Measurements from ENCODE around the gene SLC12A3. TPM values are rescaled to one million over a fixed set of nuclear protein-coding genes. Genes with fewer than 3 reads are reported as not detected.

The SLC12A3 gene, protein sequence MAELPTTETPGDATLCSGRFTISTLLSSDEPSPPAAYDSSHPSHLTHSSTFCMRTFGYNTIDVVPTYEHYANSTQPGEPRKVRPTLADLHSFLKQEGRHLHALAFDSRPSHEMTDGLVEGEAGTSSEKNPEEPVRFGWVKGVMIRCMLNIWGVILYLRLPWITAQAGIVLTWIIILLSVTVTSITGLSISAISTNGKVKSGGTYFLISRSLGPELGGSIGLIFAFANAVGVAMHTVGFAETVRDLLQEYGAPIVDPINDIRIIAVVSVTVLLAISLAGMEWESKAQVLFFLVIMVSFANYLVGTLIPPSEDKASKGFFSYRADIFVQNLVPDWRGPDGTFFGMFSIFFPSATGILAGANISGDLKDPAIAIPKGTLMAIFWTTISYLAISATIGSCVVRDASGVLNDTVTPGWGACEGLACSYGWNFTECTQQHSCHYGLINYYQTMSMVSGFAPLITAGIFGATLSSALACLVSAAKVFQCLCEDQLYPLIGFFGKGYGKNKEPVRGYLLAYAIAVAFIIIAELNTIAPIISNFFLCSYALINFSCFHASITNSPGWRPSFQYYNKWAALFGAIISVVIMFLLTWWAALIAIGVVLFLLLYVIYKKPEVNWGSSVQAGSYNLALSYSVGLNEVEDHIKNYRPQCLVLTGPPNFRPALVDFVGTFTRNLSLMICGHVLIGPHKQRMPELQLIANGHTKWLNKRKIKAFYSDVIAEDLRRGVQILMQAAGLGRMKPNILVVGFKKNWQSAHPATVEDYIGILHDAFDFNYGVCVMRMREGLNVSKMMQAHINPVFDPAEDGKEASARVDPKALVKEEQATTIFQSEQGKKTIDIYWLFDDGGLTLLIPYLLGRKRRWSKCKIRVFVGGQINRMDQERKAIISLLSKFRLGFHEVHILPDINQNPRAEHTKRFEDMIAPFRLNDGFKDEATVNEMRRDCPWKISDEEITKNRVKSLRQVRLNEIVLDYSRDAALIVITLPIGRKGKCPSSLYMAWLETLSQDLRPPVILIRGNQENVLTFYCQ
- polyA plus RNA-seq (2014; cell fraction: cytosol; rRNA removed) = 0.13 and 0.48 TPM in 2 replicates
- 0.79 and 0.84 TPM in 2 replicates for polyA plus RNA-seq (2014; cell fraction: nucleus; rRNA removed)

DNA sequence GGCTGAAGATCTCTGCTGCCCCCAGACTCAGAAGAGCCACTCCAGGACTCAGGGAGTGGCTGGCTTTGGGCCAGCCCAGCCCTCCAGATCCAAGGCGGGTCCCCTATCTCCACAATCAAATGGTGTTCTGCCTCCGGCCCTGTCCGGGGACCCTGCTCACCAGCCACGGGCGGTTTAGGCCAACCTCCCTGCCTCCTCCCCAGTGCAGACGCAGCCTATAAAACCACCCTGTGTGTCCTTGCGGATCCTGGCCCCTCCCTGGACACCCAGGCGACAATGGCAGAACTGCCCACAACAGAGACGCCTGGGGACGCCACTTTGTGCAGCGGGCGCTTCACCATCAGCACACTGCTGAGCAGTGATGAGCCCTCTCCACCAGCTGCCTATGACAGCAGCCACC is at the start of gene SLC12A3:
Gene SLC12A3 (plus strand): TSS at position 248 of the 400 bp plus-strand sequence. CDS start 29 bp downstream, at position 277.
- DNase-seq (ENCODE audit: low spot score) = peak; percentile 48

DNA sequence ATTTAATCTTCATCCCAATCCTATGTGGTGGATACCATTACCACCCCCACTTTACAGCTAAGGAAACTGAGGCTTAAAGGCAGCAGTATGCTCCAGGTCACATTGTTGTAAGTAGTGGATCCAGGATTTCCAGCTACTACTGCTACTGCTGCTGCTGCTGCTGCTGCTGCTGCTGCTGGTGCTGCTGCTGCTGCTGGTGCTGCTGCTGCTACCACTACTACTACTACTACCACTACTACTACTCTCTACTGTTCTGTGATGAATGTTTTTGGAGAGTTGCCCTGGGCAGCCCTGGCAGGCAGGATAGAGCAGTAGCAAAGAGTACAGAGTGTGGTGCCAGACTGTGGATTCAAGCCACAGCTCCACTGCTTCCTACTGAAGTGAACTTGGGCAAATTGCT is 49.3 kb upstream of the SLC12A3 start:
- no peak for DNase-seq (ENCODE audit: low spot score)

DNA sequence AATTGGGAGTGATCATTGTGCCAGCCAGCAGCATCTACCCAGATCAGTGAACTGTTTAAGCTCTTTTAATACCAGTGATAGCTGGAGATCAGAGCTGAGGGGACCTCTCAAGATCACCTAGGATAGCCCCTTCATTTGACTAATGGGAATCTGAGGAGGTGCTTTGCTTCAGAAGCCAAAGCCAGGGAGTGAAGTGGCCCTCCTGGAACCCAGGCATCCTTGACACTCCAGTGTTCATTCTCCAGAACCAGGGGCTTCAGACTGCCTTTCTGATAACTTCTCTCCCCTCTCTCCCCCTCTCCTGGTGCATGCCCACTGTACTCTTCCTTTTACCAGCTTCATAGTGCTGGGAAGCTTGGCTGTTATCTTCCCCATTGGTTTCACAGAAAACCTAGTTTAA is 48.0 kb upstream of the SLC12A3 start:
- no peak for DNase-seq (ENCODE audit: low spot score)

DNA sequence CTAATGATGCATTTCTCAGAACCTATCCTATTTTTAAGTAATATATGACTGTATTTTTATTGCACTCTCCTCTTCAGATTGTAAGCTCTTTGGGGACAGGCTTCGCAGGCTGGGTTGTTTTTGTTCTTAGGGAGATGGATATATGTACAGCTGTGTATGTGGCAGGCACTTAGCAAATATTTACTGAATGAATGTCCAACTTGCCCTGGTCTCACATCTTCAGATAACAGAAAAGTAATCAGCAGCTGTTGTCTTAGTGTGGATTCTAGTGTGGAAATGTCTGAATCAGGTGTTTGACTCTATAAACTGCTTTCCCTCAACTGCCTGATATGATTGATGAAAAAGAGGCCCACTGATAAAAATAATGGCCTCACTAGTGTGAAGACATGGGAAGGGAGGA is 47.1 kb upstream of the SLC12A3 start:
- DNase-seq (ENCODE audit: low spot score) = no peak

DNA sequence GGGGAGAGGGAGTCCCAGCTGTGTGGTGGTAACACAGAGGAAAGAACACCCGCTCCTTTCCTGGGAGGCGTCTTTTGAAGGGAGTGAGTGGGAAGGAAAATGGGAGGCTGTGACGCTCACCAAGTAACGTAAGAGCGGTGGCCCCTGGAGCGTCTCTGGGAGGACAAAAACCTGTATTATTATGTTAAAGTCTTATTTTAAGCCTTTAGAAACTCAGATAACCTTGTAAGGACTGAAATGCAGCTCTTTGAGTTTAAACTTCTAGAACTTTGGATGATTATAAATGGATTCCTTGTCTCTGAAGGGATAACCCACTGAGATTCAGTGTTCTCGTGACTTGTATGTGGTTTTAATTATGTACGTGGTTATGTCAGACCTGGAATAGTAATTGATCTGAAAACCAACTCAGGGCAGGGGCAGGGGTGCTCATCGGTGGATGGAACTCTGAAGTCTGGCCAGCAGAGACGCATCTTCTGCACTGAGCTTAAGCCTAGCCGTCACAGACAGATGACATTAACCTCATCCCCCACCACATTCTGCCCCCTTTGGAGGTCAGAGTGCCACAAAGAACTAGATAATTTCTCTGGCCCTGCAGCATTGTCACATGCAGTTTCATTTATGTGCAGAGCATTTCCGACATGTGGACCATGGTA is 41.8 kb upstream of the SLC12A3 start:
- DNase-seq (ENCODE audit: low spot score) = no peak

DNA sequence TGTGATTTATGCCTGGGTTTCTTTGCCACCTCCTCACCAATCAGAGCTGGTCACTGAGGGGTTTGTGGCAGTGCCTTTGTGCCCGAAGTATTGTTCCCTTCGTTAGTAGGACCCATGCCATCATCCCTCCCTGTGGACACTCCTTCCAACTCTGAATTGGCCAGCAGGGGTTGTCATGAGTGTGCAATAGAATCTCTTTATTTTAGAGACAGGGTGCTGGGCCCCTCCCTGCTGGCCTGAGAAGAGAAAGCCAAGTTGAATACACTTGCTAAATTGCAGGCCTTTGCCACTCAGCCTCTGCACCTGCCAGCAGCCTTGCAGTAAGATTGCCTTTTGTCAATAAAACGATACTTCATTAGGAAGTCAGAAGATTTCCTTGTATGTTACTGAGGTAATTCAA is 40.7 kb upstream of the SLC12A3 start:
- DNase-seq (ENCODE audit: low spot score) = no peak

DNA sequence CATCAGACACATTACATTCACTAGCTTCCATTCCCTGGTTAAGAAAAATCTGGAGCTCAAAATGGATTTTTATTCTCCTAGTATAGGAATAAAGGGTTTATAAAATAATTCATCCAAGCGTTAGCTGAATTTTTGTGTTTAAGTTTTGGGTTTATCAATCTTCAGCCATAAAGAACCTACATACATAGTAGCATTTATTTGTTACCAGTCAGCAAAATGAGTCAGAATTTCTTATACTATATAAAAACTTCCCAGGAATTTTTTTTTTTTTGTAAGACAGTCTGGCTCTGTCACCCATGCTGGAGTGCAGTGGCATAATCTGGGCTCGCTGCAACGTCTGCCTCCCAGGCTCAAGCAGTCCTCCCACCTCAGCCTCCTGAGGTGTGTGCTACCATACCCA is 40.2 kb upstream of the SLC12A3 start:
- no peak for DNase-seq (ENCODE audit: low spot score)

DNA sequence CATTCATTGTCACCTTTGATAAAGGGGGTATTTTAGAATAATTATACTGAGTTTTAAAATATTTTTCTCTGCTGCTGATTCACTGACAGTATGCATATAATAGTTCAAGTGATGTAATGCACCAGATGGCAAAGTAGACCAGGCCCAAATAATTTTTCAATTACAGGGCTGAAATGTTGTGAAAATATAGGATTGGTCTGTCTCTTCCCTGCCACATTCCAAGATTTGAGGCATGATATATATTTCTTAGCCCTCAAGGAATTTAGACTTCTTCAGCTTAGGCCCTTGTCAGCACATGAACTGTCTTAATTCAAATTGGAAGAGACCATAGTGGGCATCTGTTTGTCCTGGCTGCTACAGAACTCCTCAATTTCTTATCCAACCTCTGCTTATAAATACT is 39.2 kb upstream of the SLC12A3 start:
- DNase-seq (ENCODE audit: low spot score) = no peak

DNA sequence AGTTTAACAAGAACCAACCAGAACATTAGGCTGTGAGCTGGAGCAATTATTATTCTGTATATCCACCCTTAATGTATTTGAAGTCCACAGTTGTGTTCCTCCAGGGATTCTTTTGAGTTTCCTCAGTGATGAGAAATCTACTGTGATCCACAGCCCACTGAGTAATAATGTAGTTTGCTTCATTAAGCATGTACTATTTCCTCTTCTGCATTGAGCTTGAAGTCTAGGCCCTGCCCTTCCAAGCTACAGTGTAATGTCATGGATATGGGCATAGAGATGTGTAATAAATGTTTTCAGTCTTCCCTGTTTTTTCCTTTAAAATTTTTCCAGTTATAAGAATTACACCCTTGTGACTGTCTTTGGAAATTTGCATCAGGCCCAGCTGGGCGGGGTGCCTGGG is 36.4 kb upstream of the SLC12A3 start:
- DNase-seq (ENCODE audit: low spot score) = no peak

DNA sequence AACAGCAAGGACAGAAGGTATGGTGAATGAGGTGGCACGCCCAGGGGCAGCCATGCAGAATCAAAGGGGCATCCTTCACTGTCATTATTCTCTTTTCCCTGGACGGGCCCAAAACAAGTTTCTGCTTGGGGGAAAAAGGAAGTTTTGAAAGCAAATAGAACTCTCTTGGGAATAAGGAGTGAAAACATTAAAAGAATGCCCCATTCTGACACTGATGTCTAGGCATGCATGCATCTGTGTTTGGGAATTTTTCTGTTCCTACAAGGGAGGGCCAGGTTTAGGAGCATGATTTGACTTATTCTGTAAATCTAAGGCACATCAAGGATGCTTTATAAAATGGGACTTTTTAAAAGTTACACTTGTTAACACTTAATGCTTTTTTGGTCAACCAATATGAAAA is 34.3 kb upstream of the SLC12A3 start:
- DNase-seq (ENCODE audit: low spot score) = no peak

DNA sequence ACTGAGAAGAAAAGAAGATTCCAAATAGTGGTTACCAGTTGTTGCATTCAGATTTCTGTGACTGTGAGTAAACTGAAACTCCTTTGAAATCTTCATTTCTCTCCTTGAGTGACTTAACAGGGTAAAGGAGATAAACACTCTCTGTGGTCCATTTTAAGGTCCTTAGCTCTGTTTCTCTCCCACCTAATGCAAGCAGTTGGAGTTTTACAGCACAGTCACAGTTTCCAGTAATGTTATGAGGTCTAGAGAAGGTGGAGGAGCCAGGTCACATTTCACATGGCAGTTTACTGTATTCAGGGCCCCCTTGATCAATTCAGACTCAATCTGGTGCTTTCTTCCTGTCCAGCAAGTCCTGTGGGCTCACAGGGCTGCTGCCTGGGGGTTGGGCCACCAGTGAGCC is 32.2 kb upstream of the SLC12A3 start:
- no peak for DNase-seq (ENCODE audit: low spot score)

DNA sequence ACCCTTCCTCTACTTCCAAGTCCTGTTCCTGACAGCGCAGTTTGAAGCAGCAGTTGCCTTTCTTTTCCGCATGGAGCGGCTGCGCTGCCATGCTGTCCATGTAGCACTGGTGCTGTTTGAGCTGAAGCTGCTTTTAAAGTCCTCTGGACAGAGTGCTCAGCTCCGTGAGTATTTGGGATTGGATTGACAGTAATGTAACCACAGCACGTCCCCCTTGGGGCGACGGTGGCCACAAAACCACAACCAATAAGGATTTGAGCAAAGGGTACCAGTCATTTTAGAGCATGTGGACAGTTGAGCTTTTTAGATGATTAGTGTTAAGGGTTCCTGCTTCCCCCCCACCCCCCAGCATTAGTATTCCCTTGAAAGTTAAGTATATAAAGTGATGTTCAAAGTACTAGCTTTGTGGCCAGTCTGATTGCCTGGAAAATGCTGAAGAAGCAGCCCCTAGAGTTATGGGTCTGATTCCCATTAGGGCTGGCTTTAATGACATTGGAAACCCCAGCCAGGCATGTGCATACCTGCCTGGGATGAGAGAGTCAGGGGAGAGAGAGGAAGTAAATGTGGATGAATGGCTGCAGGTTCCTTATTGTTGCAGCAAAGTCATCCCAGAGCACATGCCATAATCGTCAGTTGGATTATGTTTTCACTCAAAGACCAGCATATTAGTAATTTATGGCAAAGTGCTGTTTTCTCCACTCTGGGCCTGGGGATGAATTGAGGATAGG is 31.6 kb upstream of the SLC12A3 start:
- DNase-seq (ENCODE audit: low spot score) = no peak

DNA sequence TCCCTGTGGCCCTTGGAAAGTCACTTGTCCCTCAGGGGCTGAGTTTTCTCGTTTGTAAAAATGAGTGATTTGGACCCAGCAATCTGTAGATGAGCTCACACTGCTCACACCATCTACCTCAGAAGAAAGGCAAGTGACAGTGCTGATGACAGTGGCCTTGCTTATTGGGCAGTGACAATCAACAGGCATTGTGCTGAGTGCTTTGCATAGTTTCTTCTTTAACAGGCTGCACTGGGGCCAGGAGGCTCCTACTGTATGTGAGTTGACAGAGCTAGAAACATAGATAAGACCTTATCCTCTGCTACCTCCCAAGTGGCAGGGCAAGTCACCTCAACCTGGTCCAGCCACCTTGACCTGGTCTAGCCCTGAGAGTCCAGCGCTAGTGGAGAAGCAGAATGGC is 29.7 kb upstream of the SLC12A3 start:
- DNase-seq (ENCODE audit: low spot score) = no peak

DNA sequence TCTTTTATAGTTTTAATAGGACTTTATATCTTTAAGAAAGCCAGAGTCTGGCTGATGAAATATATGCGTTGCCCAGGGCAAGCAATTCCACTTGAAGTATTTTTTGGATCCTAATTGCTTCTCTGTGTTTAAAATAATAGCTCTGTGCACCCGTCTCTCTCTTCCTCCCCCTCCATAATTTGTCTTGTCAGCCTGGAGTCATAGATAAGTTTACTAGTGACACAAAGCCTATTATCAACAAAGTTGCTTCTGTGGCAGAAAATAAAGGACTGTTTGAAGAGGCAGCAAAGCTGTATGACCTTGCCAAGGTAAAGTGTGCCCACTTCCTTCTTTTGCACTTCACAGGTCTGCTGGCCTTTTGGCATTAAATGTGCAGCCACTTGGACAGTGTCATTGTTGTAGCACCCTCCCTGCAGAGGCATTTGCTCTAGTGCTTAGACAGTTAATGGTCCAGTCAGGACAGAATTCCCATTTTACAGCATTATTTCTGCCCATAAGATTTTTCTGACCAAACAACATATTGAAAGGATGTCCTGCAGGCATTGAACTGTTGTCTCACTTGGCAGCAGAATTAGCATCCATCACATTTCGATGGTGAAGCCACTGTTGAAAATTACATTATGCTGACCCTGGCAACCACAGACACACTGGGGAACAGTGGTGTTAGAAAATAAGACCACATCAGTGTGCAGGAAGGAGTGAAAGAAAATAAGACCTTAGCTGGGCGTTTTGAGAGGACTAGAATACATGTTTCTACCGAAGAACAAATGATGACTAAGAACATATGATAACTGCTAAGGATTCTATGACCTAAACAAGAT is 28.4 kb upstream of the SLC12A3 start:
- no peak for DNase-seq (ENCODE audit: low spot score)

DNA sequence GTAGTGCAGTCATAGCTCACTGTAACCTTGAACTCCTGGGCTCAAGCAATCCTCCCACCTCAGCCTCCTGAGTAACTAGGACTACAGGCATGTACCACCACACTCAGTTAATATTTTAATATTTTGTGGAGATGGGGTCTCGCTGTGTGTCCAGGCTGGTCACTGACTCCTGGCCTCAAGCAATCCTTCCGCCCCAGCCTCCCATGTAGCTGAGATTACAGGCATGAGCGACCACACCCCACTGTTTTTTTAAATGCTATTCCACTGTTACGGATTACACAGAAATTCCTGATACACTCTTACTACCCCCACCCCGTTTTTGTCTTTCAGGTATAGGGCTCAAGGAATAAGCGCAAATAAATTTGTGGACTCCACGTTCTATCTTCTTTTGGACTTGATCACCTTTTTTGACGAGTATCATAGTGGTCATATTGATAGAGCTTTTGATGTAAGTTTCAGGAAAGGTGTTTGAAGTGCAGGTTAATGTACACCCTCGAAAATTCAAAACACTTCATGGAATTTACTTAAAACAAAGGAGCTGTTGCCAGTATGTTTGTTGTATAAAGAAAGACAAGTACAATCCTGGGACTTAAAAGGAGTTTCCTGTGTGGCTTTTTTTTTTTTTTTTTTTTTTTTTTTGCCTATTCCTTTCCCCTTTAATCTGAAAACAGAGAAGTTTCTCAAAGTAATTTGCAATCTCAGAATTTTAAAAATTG is 26.2 kb upstream of the SLC12A3 start:
- DNase-seq (ENCODE audit: low spot score) = no peak

DNA sequence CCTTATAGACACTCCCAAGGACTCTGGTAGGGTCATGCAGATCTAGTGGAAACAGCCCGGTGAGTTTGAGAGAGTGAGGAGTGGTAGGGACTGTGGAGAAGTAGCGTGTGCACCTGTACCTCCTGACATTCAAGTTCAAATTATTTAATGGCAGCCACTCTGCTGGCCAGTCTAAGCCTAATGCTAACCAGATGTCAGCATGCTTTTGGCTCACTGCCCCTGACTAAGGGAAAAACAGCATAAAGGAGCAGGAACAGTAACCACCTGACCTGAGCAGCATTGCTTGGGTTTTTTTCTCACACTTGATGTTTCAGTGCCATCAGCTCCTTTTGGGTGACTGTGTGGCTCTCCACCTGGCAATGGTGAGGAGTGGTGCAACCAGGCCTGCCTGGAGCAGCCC is 23.8 kb upstream of the SLC12A3 start:
- DNase-seq (ENCODE audit: low spot score) = no peak

DNA sequence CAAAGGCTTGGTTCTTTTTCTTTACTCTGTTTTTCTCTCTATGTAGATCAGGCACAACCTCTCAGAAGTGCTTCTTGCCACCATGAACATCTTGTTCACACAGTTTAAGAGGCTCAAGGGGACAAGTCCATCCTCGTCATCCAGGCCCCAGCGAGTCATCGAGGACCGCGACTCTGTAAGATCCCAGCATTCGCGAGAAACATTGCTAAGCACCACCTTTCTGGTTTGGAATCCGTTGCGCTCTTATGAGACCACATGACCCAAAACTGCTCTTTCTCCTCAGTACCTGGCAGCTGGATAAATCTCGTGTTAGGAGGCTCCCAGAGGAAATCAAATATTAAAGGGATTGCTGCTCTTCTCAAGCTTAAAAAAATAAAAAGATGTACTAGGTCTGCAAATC is 23.3 kb upstream of the SLC12A3 start:
- no peak for DNase-seq (ENCODE audit: low spot score)

DNA sequence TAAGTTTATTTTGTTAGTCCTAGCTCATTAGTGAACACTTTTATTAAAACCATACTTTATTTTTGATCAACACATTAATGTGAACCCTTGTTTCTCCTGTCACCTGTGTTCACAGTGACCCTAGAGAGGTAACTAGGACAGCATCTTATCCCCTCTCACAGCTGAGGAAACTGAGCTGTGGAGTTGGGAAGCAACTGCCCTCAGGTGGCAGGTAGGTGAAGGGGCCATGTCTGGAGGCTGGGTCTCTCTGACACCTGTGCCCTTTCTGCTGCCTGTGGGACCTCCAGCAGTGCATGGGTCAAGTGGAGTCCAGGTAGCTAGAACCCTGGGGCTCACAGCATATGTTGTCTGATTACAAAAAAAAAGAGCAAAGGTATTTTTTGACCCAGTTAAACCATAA is 22.9 kb upstream of the SLC12A3 start:
- no peak for DNase-seq (ENCODE audit: low spot score)

DNA sequence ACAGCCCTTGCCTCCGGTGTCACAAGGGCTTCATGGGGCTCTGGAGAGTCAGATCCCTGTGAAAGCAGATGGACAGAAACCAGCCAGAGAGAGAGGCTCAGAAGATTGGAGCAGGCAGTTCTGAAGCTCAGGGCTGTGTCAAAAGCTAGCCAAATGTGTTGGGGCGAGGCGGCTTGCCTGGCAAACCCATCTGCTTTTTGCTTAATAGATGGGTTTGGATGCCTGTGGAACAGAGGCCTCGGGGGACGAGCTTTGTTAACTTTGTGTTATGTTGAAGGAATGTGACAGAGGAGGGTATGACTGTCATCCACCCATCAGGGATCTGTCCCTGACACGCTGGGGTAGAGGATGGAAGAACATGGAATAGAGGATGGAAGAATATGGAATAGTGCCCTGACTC is 21.0 kb upstream of the SLC12A3 start:
- no peak for DNase-seq (ENCODE audit: low spot score)

All from SK-N-DZ (cell line).